GM10847 (cell line): ENCODE measurements around the gene DCLRE1C.

ENCODE experiments used
- POLR2A ChIP-seq: IDR thresholded peaks from 2 replicates; pipeline ENCODE4 v1.6.1; 2011; ENCODE audit not compliant: insufficient read length; ENCODE audit errors: extremely low read depth

Gene DCLRE1C

GRCh38 chr10:14936584-14936983, 17.3 kb downstream of the DCLRE1C start:
- no peak for TF ChIP-seq POLR2A

- no peak for TF ChIP-seq POLR2A
Measured at GRCh38 chr10:14930610-14931009, 23.3 kb downstream of the DCLRE1C start.

DNA sequence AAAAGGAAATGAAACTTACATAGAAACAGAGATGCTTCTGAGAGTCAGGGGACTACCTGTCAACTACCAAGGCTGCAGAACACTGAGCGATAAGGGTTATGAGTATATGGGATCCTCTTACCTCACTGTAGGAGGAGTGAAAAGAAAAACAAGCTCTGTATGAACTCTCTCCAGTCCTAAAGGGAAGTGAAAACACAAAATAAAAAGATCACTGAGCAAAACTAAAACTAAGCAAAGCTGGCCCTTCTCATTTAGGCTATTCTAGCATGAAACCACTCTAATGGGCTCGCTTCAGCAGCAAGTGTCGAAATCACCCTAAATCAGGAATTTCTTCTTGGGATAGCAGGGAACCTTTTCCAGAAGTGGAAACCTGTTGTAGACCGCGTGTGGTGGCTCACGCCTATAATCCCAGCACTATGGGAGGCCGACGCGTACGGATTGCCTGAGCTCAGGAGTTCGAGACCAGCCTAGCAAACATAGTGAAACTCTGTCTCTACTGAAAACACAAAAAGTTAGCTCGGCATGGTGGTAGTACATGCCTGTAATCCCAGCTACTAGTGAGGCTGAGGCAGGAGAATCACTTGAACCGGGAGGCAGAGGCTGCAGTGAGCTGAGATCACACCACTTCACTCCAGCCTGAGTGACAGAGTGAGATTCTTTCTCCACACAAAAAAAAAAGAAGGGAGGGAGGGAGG, 27.0 kb downstream of the DCLRE1C start:
- TF ChIP-seq POLR2A, result no peak

- TF ChIP-seq POLR2A, result no peak
Measured at GRCh38 chr10:14926061-14926470, 27.8 kb downstream of the DCLRE1C start.

DNA sequence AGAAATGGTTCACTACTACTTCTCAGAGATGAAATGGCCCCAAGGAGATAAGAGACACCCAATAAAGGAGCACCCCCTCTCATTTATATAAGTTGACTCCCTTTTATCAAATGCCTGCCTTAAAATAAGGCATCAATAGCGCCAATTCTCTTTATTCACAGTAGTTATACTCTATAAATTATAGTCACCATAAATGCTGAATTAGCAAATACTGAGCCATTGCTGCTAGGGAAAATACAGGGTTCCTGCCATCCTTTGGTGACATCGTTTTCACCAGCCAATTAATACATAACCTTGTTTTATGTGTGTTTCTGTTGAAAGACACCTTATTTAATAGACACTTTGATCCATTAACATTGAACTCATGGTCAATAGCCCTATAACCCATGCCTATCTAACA, 28.6 kb downstream of the DCLRE1C start:
- TF ChIP-seq POLR2A, result no peak

DNA sequence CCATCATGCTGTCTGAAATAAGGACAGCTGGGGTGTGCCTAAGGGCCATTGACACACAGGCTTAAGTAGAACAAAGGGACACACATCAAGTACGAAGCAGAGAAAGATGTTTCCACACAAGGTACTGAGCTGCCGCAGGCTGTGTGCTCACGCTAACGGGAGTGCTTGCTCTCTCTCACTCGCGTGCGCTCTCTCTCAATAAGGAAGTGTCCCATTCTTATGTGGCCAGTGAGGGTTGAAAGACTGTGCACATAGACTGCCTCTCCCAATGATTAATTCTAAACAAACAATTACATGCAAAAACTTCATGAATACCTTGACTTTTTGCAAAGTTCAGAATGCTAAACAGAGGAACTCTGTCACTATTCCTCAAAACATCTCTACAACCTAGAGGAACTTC, 29.9 kb downstream of the DCLRE1C start:
- TF ChIP-seq POLR2A, result no peak

- no peak for TF ChIP-seq POLR2A
Measured at GRCh38 chr10:14918964-14919363, 34.9 kb downstream of the DCLRE1C start.

GRCh38 chr10:14917827-14918226, 36.1 kb downstream of the DCLRE1C start:
- no peak for TF ChIP-seq POLR2A

GRCh38 chr10:14916600-14916999, 37.3 kb downstream of the DCLRE1C start:
- no peak for TF ChIP-seq POLR2A

- no peak for TF ChIP-seq POLR2A
Measured at GRCh38 chr10:14911801-14912200, 42.1 kb downstream of the DCLRE1C start.

DNA sequence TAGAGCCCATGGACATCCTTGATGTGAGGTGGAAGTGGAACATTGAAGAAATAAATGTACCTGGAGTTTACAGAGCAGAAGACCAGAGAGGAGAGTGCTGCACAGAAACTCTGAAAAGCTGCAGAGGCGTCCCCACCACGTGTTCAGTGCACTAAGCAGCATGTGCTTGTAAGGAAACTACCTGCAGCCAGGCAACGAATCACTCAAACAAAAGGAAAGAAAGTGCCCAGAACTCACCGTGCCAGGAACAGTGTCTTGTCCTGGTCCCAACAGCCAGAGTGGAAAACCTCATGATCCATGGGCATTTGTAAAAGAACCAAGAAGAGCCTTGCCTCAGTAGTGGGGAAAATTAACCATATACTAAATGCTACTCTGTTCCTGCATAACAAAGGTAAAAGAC, 42.9 kb downstream of the DCLRE1C start:
- no peak for TF ChIP-seq POLR2A

GRCh38 chr10:14909101-14909500, 44.8 kb downstream of the DCLRE1C start:
- TF ChIP-seq POLR2A, result no peak

- TF ChIP-seq POLR2A, result no peak
Measured at GRCh38 chr10:14906765-14907164, 47.1 kb downstream of the DCLRE1C start.

DNA sequence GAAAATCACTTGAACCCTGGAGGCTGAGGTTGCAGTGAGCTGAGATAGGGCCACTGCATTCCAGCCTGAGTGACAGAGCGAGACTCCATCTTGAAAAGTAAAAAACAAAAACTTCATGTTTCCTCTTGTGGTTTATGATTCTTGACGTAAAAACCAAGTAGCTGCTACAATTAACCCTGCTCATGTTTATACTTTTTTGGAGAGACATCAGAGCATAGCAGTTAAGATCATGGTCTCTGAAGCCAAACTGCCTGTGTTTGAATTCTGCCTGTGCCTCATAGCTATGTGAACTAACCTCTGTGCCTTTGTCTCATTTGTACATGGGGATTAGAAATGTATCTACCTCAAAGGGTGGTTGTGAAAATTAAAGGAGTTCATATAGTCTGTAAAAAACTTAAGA, 48.0 kb downstream of the DCLRE1C start:
- no peak for TF ChIP-seq POLR2A

DNA sequence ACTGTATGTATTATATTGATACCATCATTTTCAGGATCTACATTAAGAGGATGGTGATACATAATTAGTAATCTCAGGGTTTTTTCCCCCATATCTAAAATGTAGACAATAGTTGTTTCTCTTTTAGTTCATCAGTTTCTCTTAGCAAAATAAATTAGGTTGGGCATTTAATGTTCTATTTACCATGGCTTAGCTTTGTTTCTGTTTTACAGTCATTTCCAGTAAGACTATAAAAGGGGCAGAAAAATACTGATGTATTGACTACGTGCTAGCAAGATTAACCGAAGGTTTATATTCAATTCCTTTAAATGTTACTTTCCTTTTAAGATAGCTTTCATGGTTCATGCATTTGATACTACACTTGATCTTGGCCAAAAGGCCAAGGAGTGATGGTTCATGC, 49.0 kb downstream of the DCLRE1C start:
- TF ChIP-seq POLR2A, result no peak

DNA sequence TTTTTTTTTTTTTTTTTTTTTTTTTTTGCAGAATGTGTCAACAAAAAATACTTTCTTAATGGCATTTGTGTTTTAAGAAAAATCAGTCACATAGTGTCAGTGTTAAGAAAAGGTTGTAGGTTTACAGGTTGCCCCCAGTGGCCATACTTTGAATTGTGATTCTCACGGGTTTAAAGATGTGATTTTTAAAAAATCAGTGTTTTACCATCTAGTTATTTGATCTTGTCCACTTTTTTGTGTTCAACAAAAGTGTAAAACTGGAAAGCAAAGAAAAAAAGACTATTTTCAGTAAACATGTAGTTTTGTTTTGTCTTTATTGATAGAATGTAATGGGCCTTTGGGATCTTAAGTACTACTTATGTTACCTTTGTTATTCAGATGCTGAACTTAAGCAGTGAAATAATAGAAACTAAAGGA, 49.6 kb downstream of the DCLRE1C start:
- TF ChIP-seq POLR2A, result no peak

GRCh38 chr10:14891151-14891550, 62.7 kb downstream of the DCLRE1C start:
- no peak for TF ChIP-seq POLR2A
